Femur (tissue), 1 donor: Measurements from ENCODE around the gene SAMD14.
A peak's percentile ranks its signal among the peaks of the same experiment; 100 is the strongest.

Experiments
- DNase-seq: peaks from one replicate; pipeline ENCODE4 v3.0.0-alpha.2; 2017

The SAMD14 gene

DNA sequence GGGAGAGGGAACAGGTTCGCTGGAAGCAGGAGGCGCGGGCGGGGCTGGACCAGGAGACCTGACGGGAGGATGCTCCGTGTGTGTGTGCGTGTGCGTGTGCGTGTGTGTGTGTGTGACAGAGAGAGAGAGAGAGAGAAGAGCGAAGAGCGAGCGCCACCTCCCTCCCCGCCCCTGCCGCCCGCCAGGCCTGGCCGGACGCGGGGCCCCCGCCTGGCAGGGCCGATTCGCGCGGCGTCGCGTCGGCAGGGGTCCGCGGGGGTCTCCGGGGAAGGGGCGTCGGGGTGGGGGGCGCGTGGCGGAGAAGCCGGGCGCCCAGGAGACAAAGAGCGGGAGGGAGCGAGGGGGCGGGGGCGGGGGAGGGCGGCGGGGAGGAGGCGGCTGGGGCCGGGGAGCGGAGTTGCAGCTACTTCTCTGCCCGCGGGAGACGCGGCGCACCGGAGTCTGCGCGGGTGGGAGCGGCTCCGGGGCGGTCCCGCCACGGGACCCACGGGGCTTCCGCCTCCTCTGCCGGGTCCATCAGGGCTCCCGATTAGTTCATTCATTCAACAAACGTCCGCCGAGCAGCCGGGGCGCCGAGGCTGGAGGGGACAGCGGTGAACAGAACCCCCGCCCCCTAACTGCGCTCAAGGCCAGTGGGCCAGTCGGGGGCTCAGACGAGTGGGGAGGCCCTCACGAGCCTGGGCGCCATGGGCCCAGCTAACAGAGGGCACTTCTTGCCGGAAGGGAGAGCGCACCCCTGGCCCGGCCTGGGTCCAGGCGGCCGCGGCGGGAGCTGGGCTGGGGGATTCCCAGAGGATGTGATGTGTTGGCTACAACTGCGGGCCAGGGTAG lies at the start of gene SAMD14:
TSS of gene SAMD14 (minus strand) at position 433 of the 831 bp plus-strand sequence. CDS start 5,201 bp downstream, outside the sequence.
- peak; percentile 60 for DNase-seq

DNA sequence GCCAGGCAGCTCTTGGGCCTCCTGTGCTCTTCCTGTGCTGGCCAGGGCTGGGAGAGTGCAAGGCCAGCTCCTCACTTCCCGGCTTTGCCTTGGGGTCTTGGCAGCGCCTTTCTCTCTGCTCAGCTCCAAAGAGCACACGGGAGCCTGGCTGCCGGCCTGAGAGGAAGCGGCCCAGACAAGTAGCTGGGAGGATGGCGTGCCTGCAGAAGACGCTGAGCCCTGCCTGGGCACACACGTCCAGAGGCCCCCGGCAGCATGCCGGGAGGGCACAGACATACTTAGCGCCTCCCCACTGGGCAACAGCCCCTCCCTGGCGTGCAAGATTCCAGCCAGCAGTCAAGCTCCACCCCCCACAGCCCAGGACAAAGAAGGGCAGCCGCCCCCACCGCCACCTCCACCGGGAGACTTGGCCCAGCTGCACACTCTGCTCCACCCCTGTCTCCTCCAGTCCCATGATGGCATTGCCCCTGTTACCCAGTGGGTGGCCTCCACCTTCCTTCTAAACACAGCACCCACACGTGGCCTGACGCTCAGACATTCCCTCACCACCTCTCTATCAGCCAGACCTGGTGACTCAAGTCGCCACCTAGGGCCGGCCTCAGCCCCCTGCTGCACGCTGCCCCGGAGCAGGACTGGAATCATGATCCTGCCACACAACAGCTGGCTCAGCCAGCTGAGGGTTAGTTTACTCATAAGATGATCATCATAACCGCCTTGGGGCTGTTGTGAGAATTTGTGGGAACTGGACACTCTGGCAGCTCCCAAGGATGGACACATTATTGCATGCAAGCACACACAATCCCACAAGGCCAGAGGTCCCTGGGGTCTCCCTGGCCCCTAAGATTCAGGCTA lies 48.2 kb upstream of the SAMD14 start:
- peak; percentile 91 for DNase-seq

- no peak for DNase-seq
These were observed 47.5 kb upstream of the SAMD14 start for GRCh38 chr17:50177476-50177875.

- peak; percentile 38 for DNase-seq
These were observed 46.8 kb upstream of the SAMD14 start for GRCh38 chr17:50176559-50177357.

- DNase-seq = peak; percentile 41
These were observed 45.3 kb upstream of the SAMD14 start for GRCh38 chr17:50175035-50175807.

DNA sequence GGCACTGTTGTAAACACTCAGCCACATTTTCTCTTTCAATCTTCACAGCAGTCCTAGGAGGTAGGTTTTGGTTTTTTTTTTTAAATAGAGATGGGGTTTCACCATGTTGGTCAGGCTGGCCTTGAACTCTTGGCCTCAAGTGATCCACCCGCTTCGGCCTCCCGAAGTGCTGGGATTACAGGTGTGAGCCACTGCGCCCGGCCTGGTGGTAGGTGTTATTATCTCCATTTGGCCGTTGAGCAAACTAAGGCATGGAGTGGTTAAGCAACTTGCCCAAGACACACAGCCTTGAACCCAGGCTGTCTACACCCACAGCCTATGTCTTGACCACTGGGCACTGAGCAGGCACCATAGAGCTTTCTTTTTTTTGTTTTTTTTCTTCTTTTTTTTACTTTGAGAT lies 44.5 kb upstream of the SAMD14 start:
- DNase-seq = no peak

DNA sequence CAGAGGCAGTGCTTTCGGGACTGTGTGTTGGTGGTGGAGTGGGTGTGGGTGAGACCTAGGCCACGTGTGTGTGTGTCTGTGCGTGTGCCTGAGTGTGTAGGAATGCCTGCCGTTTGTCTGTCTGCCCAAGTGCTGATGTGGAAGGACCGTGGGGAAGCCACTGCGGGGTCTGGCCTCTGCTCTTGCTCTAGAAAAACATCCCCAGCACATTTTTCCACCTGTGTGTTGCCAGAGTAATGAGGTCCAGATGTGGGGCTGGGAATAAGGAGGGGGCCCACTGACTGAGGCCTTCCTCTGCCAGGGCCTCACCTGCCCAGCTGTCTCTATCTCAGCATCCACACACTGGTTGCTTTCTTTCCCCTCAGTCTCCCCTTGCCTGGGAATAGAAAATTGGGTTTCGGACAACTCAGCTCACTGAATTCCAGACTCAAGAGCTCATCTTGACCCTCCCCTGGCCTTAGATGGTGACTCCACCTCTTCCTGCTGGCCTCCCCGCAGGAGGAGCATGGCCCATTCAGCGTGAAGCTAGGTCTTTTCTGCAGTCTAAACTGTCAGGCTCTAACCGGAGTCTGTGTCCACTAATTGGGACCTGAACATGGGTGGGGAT lies 43.5 kb upstream of the SAMD14 start:
- peak; percentile 91 for DNase-seq

DNA sequence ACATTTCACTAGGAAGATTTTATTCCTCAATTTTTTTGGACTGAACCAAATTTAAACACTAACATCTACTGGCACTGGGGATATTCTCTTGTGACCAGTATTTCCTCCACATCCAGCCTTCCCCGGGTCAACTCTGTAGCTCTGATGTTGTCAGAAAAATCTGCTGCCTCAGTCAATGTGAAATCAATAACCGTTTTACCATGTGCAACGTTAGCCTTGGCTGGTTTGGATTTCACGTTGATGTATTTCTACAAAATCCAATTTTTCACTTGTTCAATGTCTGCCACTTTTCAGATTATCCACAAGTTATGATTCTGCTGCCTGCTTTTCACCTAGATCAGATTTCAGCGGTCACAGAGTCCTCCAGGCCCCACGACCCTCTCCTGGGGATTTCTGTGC lies 43.0 kb upstream of the SAMD14 start:
- DNase-seq = no peak

DNA sequence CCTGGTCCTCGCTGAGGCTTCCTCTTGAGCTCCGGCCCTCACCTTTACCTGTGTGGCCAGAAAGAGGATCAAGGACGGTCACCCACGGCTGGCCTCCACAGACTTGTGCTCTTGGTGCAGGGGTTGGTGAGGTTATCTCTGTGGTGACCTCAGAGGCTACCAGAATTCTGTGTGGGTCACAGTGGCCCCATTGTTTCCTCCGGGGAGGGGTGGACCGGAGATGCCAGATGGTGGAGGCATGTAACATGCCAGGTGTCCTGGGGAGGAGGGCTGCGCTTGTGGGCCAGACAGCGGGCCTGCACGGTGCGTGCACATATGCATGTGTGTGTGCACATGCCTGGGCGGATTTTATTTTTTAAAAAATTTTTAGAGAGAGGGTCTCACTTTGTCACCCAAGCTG lies 42.2 kb upstream of the SAMD14 start:
- DNase-seq = peak; percentile 45

GRCh38 chr17:50171371-50172071 lies 41.6 kb upstream of the SAMD14 start:
- DNase-seq = peak; percentile 43

GRCh38 chr17:50170662-50171370 lies 40.9 kb upstream of the SAMD14 start:
- no peak for DNase-seq

GRCh38 chr17:50169881-50170459 lies 40.0 kb upstream of the SAMD14 start:
- no peak for DNase-seq

GRCh38 chr17:50169121-50169764 lies 39.3 kb upstream of the SAMD14 start:
- DNase-seq = peak; percentile 85

- no peak for DNase-seq
These were observed 38.4 kb upstream of the SAMD14 start for GRCh38 chr17:50168319-50168718.

GRCh38 chr17:50167371-50167770 lies 37.4 kb upstream of the SAMD14 start:
- DNase-seq = no peak

GRCh38 chr17:50166518-50167181 lies 36.7 kb upstream of the SAMD14 start:
- DNase-seq = no peak

GRCh38 chr17:50165867-50166517 lies 36.0 kb upstream of the SAMD14 start, which contains the start of gene SGCA:
TSS of gene SGCA (plus strand) at chr17:50166005. CDS start at chr17:50166041, 36 bp downstream.
- DNase-seq = peak; percentile 73

- no peak for DNase-seq
These were observed 35.5 kb upstream of the SAMD14 start for GRCh38 chr17:50165466-50165865.
